KMS-11 (cell line): Measurements from ENCODE around the gene AFF3.

Source experiments
- H2AFZ ChIP-seq: fragments of 200-600 bp; sonication (generic); 2 replicates; pipeline ENCODE4 v1.6.1; 2016; ENCODE audit warnings: antibody characterized with exemption, mixed run types, low read depth
- H3K27ac ChIP-seq: fragments of 200-600 bp; sonication (generic); 2 replicates; pipeline ENCODE4 v1.6.1; 2016; ENCODE audit warnings: mild to moderate bottlenecking, mixed run types
- H3K27me3 ChIP-seq: fragments of 200-600 bp; sonication (generic); 2 replicates; pipeline ENCODE4 v1.6.1; 2017; ENCODE audit warnings: mild to moderate bottlenecking, low read depth, mixed run types, moderate library complexity; ENCODE audit not compliant: insufficient read depth
- H3K36me3 ChIP-seq: fragments of 200-600 bp; sonication (generic); 2 replicates; pipeline ENCODE4 v1.6.1; 2017; ENCODE audit warnings: mild to moderate bottlenecking, mixed run types; ENCODE audit not compliant: insufficient read depth
- H3K4me1 ChIP-seq: fragments of 200-600 bp; sonication (generic); 2 replicates; pipeline ENCODE4 v1.6.1; 2016; ENCODE audit warnings: mild to moderate bottlenecking, low read depth, mixed run types; ENCODE audit not compliant: poor library complexity, severe bottlenecking
- H3K4me2 ChIP-seq: fragments of 200-600 bp; sonication (generic); 2 replicates; pipeline ENCODE4 v1.7.0; 2016; ENCODE audit warnings: mild to moderate bottlenecking, mixed run types
- H3K4me3 ChIP-seq: fragments of 200-600 bp; sonication (generic); IDR thresholded peaks from 2 replicates; pipeline ENCODE4 v1.6.1; 2017; ENCODE audit warnings: low read depth, low read length, mixed read lengths; ENCODE audit not compliant: insufficient read depth
- H3K79me2 ChIP-seq: fragments of 200-600 bp; sonication (generic); 2 replicates; pipeline ENCODE4 v1.6.1; 2016; ENCODE audit warnings: low read depth, mixed run types; ENCODE audit not compliant: insufficient read depth
- H3K9ac ChIP-seq: fragments of 200-600 bp; sonication (generic); 2 replicates; pipeline ENCODE4 v1.6.1; 2016; ENCODE audit warnings: mild to moderate bottlenecking, mixed run types
- H4K20me1 ChIP-seq: fragments of 200-600 bp; sonication (generic); 2 replicates; pipeline ENCODE4 v1.6.1; 2016; ENCODE audit warnings: mild to moderate bottlenecking, mixed run types; ENCODE audit not compliant: insufficient read depth
- TF ChIP-seq, protein P1 (sequence below): fragments of 200-600 bp; sonication (generic); conservative IDR thresholded peaks from 2 replicates; pipeline ENCODE4 v1.6.1; 2017; ENCODE audit warnings: low read depth, mild to moderate bottlenecking, antibody characterized with exemption, low read length, moderate library complexity, mixed read lengths

Gene AFF3

DNA sequence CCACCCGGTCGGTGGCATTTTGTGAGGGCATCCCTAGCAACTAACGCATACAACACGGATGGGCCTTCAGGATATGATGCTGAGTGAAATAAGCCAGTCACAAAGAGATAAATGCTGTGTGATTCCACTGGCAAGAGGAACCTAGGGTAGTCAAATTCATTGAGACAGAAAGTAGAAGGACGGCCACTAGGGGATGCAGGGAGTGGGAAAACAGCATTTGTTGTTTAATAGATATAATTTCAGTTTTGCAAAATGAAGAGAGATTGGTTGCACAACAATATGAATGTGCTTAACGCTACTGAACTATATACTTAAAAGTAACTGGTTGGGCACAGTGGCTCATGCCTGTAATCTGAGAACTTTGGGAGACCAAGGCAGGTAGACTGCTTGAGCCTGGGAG is 112.9 kb downstream of the AFF3 start:
- Histone ChIP-seq H3K4me2 (no peak overlapping the region), H3K9ac (no peak overlapping the region), H3K4me3 (no peak overlapping the region), H3K79me2 (no peaks in the 10 kb centered on the region), H4K20me1 (no peaks in the 10 kb centered on the region), H2AFZ (no peak overlapping the region), H3K4me1 (no peaks in the 10 kb centered on the region), H3K27ac (no peak overlapping the region), H3K36me3 (no peaks in the 10 kb centered on the region), H3K27me3 (no peaks in the 10 kb centered on the region)
- TF ChIP-seq, protein P1, sequence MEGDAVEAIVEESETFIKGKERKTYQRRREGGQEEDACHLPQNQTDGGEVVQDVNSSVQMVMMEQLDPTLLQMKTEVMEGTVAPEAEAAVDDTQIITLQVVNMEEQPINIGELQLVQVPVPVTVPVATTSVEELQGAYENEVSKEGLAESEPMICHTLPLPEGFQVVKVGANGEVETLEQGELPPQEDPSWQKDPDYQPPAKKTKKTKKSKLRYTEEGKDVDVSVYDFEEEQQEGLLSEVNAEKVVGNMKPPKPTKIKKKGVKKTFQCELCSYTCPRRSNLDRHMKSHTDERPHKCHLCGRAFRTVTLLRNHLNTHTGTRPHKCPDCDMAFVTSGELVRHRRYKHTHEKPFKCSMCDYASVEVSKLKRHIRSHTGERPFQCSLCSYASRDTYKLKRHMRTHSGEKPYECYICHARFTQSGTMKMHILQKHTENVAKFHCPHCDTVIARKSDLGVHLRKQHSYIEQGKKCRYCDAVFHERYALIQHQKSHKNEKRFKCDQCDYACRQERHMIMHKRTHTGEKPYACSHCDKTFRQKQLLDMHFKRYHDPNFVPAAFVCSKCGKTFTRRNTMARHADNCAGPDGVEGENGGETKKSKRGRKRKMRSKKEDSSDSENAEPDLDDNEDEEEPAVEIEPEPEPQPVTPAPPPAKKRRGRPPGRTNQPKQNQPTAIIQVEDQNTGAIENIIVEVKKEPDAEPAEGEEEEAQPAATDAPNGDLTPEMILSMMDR, result no peak

GRCh38 chr2:100021791-100022340 is 120.5 kb downstream of the AFF3 start:
- Histone ChIP-seq H3K4me3 (no peak overlapping the region), H3K9ac (no peak overlapping the region), H3K27ac (no peak overlapping the region), H3K36me3 (no peaks in the 10 kb centered on the region), H4K20me1 (no peaks in the 10 kb centered on the region), H3K27me3 (no peaks in the 10 kb centered on the region), H3K4me2 (no peak overlapping the region), H3K4me1 (no peaks in the 10 kb centered on the region), H2AFZ (no peak overlapping the region), H3K79me2 (no peaks in the 10 kb centered on the region)
- TF ChIP-seq, protein P1, result no peak

DNA sequence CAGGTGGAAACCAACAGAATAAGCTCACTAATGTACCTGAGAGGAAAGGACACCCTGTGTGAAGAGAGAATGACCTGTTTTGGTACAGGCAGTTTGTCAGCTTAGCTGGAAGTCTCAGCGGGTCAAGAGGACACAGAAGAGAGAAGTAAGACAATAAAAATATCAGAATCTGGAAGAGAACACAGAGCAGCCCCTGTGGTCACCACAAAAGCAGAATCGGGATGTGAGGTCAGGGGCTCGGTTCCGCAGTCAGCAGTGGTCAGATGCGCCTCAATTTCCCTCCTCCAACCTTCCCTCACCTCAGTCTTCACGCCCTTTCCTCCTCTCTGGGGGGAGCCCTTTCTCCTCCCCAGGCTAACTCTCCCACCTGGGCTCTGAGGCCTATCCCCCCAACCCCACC is 122.9 kb downstream of the AFF3 start:
- H3K27ac ChIP-seq, result no peak overlapping the region
- H2AFZ ChIP-seq, result no peak overlapping the region
- TF ChIP-seq, protein P1, result no peak
- H3K36me3 ChIP-seq, result no peaks in the 10 kb centered on the region
- H3K27me3 ChIP-seq, result no peaks in the 10 kb centered on the region
- H3K4me3 ChIP-seq, result no peak overlapping the region
- no peaks in the 10 kb centered on the region for H3K4me1 ChIP-seq
- H3K79me2 ChIP-seq, result no peaks in the 10 kb centered on the region
- H4K20me1 ChIP-seq, result no peaks in the 10 kb centered on the region
- H3K9ac ChIP-seq, result no peak overlapping the region
- H3K4me2 ChIP-seq, result no peak overlapping the region

DNA sequence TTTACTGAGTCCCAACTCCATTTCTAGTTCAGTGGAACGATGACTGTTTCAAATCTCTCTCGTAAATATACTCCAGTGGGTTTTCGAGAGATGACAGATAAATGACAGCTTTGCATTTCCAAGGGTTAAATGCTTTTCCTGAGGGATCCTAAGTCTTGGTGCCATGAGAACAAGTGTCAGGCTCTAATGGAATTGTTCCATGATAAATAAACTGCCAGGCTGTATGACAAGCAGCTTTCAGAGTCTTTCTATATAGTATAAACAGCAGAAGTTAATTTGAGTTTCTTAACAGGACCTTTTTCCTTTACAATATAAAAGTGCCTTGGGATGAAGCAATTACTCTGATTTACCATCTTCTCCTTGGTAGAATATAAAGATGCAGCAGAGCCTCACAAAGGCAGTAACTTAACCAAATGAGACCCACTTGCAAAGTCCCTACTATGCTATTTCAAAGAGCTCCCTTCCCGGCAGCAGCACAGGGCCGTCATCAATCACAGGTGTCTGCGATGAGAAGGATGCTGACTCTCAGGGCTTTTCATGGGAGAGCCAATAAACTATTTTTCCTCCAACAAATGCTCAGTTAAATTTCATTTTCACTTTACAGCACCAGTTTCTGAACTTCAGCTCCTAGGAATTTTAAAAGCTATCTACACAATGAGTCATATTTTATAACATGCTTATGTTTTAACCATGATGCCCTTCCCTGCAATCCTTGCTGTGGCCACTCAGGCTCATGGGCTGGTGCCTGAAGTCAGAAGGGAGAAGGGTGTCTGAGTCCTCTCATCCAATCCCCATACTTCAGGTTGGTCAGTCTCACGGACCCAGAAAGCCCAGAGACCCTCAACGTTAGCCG is 123.8 kb downstream of the AFF3 start:
- Histone ChIP-seq H3K4me3 (no peak overlapping the region), H3K4me2 (no peak overlapping the region), H2AFZ (no peak overlapping the region), H3K27me3 (no peaks in the 10 kb centered on the region), H3K36me3 (no peaks in the 10 kb centered on the region), H4K20me1 (no peaks in the 10 kb centered on the region), H3K4me1 (no peaks in the 10 kb centered on the region), H3K27ac (no peak overlapping the region), H3K9ac (no peak overlapping the region), H3K79me2 (no peaks in the 10 kb centered on the region)
- TF ChIP-seq, protein P1, result no peak
